Activated T-helper 17 cell treated with anti-CD3 and anti-CD28 coated beads, Interleukin-2, amount 50 U/mL, for 72 hours (primary cell): ENCODE measurements around the gene RNF208. TPM values are rescaled to one million over a fixed set of nuclear protein-coding genes. Genes with fewer than 3 reads are reported as not detected.
"Not testable (repeated sequence)": the region's sequence is repeated elsewhere in the genome, so short reads cannot be mapped to it uniquely, and the experiment has no call there.

ENCODE experiments used
- ATAC-seq: fragments of 150-1000 bp; cut with Tn5 transposase; replicated peaks from 2 replicates; pipeline ENCODE4 v1.10.0; 2021; ENCODE audit warnings: mild to moderate bottlenecking, moderate library complexity
- H3K27ac Mint-ChIP-seq: one replicate; pipeline ENCODE4 v1.8.0; 2022; ENCODE audit warnings: mixed read lengths
- H3K27me3 Mint-ChIP-seq: one replicate; pipeline ENCODE4 v1.8.0; 2022; ENCODE audit warnings: mixed read lengths
- H3K36me3 Mint-ChIP-seq: one replicate; pipeline ENCODE4 v1.8.0; 2022; ENCODE audit warnings: low read depth, mild to moderate bottlenecking, mixed read lengths
- H3K4me1 Mint-ChIP-seq: one replicate; pipeline ENCODE4 v1.8.0; 2022; ENCODE audit warnings: mixed read lengths
- H3K4me3 Mint-ChIP-seq: one replicate; pipeline ENCODE4 v1.8.0; 2022; ENCODE audit warnings: mild to moderate bottlenecking, mixed read lengths
- H3K9me3 Mint-ChIP-seq: one replicate; pipeline ENCODE4 v1.8.0; 2022; ENCODE audit warnings: mixed read lengths
- total RNA-seq, 2 donors: library from RNA; stranded (reverse); gene quantifications; one replicate each; pipeline ENCODE4 v1.2.3, GENCODE V29; 2022

Gene RNF208
- total RNA-seq = 1 to 10 TPM; 3.5 to 7.4 TPM

- no peaks in the 10 kb centered on the region for H3K9me3 Mint-ChIP-seq
- peak within 1 kb of the TSS; percentile 36 for H3K27ac Mint-ChIP-seq
- no peak for ATAC-seq
- H3K4me1 Mint-ChIP-seq = peaks cover 1% of the 10 kb centered on the region
- H3K36me3 Mint-ChIP-seq = no peaks in the 10 kb centered on the region
- H3K4me3 Mint-ChIP-seq = peak within 1 kb of the TSS; percentile 71
- peaks cover under 1% of the 10 kb centered on the region for H3K27me3 Mint-ChIP-seq
Measured at GRCh38 chr9:137222190-137223077, at the start of gene RNF208. Gene RNF208, minus strand, starts transcription at chr9:137222240. Its CDS starts 1,028 bp downstream, at chr9:137221212.

- no peaks in the 10 kb centered on the region for H3K9me3 Mint-ChIP-seq
- ATAC-seq = no peak
- H3K4me3 Mint-ChIP-seq = no peak overlapping the region
- peaks cover 12% of the 10 kb centered on the region for H3K4me1 Mint-ChIP-seq
- H3K27me3 Mint-ChIP-seq = no peaks in the 10 kb centered on the region
- peak overlapping the region; percentile 25 for H3K27ac Mint-ChIP-seq
- H3K36me3 Mint-ChIP-seq = peaks cover 53% of the 10 kb centered on the region
Measured at GRCh38 chr9:137271696-137272076, 49.6 kb upstream of the RNF208 start.

- Mint-ChIP-seq H3K27me3 (no peaks in the 10 kb centered on the region), H3K4me1 (peaks cover 12% of the 10 kb centered on the region), H3K4me3 (no peak overlapping the region), H3K9me3 (no peaks in the 10 kb centered on the region), H3K27ac (peak overlapping the region; percentile 25), H3K36me3 (peaks cover 54% of the 10 kb centered on the region)
- no peak for ATAC-seq
Measured at GRCh38 chr9:137270929-137271695, 49.1 kb upstream of the RNF208 start.

GRCh38 chr9:137269231-137269772 is 47.3 kb upstream of the RNF208 start:
- ATAC-seq = no peak
- no peak overlapping the region for H3K4me3 Mint-ChIP-seq
- H3K9me3 Mint-ChIP-seq = no peaks in the 10 kb centered on the region
- H3K4me1 Mint-ChIP-seq = peaks cover 5% of the 10 kb centered on the region
- H3K27me3 Mint-ChIP-seq = no peaks in the 10 kb centered on the region
- H3K36me3 Mint-ChIP-seq = peaks cover 64% of the 10 kb centered on the region
- H3K27ac Mint-ChIP-seq = no peak overlapping the region

GRCh38 chr9:137268538-137269201 is 46.6 kb upstream of the RNF208 start:
- H3K4me3 Mint-ChIP-seq = no peak overlapping the region
- no peak overlapping the region for H3K27ac Mint-ChIP-seq
- H3K4me1 Mint-ChIP-seq = peaks cover 5% of the 10 kb centered on the region
- H3K27me3 Mint-ChIP-seq = no peaks in the 10 kb centered on the region
- H3K36me3 Mint-ChIP-seq = peaks cover 68% of the 10 kb centered on the region
- no peak for ATAC-seq
- no peaks in the 10 kb centered on the region for H3K9me3 Mint-ChIP-seq

- no peak for ATAC-seq
- Mint-ChIP-seq H3K36me3 (peaks cover 64% of the 10 kb centered on the region), H3K27ac (no peak overlapping the region), H3K9me3 (no peaks in the 10 kb centered on the region), H3K4me1 (peaks cover 5% of the 10 kb centered on the region), H3K27me3 (no peaks in the 10 kb centered on the region), H3K4me3 (no peak overlapping the region)
Measured at GRCh38 chr9:137267933-137268355, 45.9 kb upstream of the RNF208 start.

GRCh38 chr9:137266585-137267453 is 44.8 kb upstream of the RNF208 start:
- Mint-ChIP-seq H3K4me1 (peaks cover 5% of the 10 kb centered on the region), H3K27ac (no peak overlapping the region), H3K27me3 (no peaks in the 10 kb centered on the region), H3K4me3 (no peak overlapping the region), H3K36me3 (peaks cover 68% of the 10 kb centered on the region), H3K9me3 (no peaks in the 10 kb centered on the region)
- no peak for ATAC-seq

- Mint-ChIP-seq H3K9me3 (no peaks in the 10 kb centered on the region), H3K4me3 (no peak overlapping the region), H3K27ac (no peak overlapping the region), H3K4me1 (peaks cover 5% of the 10 kb centered on the region), H3K27me3 (no peaks in the 10 kb centered on the region), H3K36me3 (peaks cover 68% of the 10 kb centered on the region)
- no peak for ATAC-seq
Measured at GRCh38 chr9:137266162-137266527, 44.1 kb upstream of the RNF208 start.

- Mint-ChIP-seq H3K36me3 (peaks cover 65% of the 10 kb centered on the region), H3K4me1 (peaks cover 5% of the 10 kb centered on the region), H3K9me3 (no peaks in the 10 kb centered on the region), H3K27ac (no peak overlapping the region), H3K4me3 (no peak overlapping the region), H3K27me3 (no peaks in the 10 kb centered on the region)
- no peak for ATAC-seq
Measured at GRCh38 chr9:137265496-137266161, 43.6 kb upstream of the RNF208 start.

- peaks cover 5% of the 10 kb centered on the region for H3K4me1 Mint-ChIP-seq
- H3K27ac Mint-ChIP-seq = no peak overlapping the region
- no peak for ATAC-seq
- H3K36me3 Mint-ChIP-seq = peaks cover 58% of the 10 kb centered on the region
- no peak overlapping the region for H3K4me3 Mint-ChIP-seq
- H3K9me3 Mint-ChIP-seq = no peaks in the 10 kb centered on the region
- no peaks in the 10 kb centered on the region for H3K27me3 Mint-ChIP-seq
Measured at GRCh38 chr9:137264067-137264466, 42.0 kb upstream of the RNF208 start.

GRCh38 chr9:137263506-137263905 is 41.5 kb upstream of the RNF208 start:
- no peak overlapping the region for H3K4me3 Mint-ChIP-seq

GRCh38 chr9:137262909-137263285 is 40.9 kb upstream of the RNF208 start:
- no peak overlapping the region for H3K27ac Mint-ChIP-seq

More at GRCh38 chr9:137263506-137263905, 41.5 kb upstream of the RNF208 start:
- Mint-ChIP-seq H3K4me1 (peaks cover 1% of the 10 kb centered on the region), H3K27ac (no peak overlapping the region), H3K9me3 (no peaks in the 10 kb centered on the region), H3K27me3 (no peaks in the 10 kb centered on the region), H3K36me3 (peaks cover 58% of the 10 kb centered on the region)
- ATAC-seq = no peak

GRCh38 chr9:137262173-137262908 is 40.3 kb upstream of the RNF208 start:
- not testable (repeated sequence) for ATAC-seq

More at GRCh38 chr9:137262909-137263285, 40.9 kb upstream of the RNF208 start:
- no peak for ATAC-seq
- Mint-ChIP-seq H3K4me1 (no peaks in the 10 kb centered on the region), H3K4me3 (no peak overlapping the region), H3K27me3 (no peaks in the 10 kb centered on the region), H3K36me3 (peaks cover 58% of the 10 kb centered on the region), H3K9me3 (no peaks in the 10 kb centered on the region)

More at GRCh38 chr9:137262173-137262908, 40.3 kb upstream of the RNF208 start:
- not testable (repeated sequence) for H3K27me3 Mint-ChIP-seq, H3K4me1 Mint-ChIP-seq, H3K9me3 Mint-ChIP-seq, H3K27ac Mint-ChIP-seq, H3K4me3 Mint-ChIP-seq
- H3K36me3 Mint-ChIP-seq = peaks cover 58% of the 10 kb centered on the region
